ENCODE data around the gene SUMO4. TPM values are rescaled to one million over a fixed set of nuclear protein-coding genes. Genes with fewer than 3 reads are reported as not detected.

Gene SUMO4
- total and polyA plus RNA-seq, 9 of the 15 experiments (the other 6 are each of a cell fraction or from before 2014, with no cell fraction given), result 0.20 to 1.9 (median 0.50) TPM; not detected in 2

DNA sequence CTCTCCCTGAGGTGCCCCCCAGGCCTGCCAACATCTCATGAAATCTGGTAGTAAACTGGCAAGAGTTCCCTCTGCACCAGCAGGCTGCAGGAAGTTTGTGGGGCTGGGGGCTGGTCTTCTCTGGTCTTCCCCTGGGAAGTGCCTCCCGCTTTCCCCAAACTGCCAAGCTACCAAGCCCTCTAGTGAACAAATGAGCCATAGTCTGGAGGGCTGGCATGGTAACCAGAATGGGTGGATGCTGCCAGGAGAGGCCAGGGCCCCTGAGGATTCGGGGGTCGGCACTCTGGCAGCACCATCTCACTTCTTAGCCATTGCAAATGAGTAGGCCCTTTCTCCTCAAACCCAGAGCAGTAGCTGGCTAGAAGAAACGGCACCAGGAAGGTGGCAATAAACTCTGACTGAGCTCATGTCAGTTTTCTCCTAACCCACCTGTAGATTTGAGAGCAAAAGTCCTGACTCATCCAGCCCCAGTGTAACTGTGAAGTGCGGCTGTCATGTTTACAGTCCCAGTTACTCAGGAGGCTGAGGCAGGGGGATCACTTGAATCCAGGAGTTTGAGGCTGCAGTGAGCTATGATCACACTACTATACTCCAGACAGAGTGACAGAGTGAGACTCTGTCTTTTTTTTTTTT lies 48.9 kb downstream of the SUMO4 start:
- no peak for ATAC-seq
- no peak overlapping the region for H3K4me3 ChIP-seq
- peaks cover 48 to 86% of the 10 kb centered on the region in 2 experiments for H3K27me3 ChIP-seq (ENCODE audit: control insufficient read depth in 2 of 2, insufficient read depth in 2 of 2, low read length in 2 of 2)
- CTCF ChIA-PET (ENCODE audit: low intra/inter-chr PET ratio), result no interaction called here
- no peak overlapping the region for H2AFZ ChIP-seq (ENCODE audit: low read depth, low read length)
- in situ Hi-C loops (cut with MboI), result loop anchor here (25.0 kb wide), 1 partner anchor 887 kb away; no protein-coding TSS in a partner anchor
- no TSS peak for BruUV-seq (replicated peaks)
- no peak overlapping the region for H3K4me2 ChIP-seq (ENCODE audit: insufficient read depth, low read length)
- H3K9me3 ChIP-seq (replicated peaks; ENCODE audit: control insufficient read depth, insufficient read depth, low read depth, low read length), result peaks cover 3% of the 10 kb centered on the region; the same call in 1 of the 2 replicates
- H3K9ac ChIP-seq (ENCODE audit: insufficient read depth in 1 of 2, low read depth in 2 of 2, low read length in 2 of 2), result no peak overlapping the region
- H4K20me1 ChIP-seq (replicated peaks; ENCODE audit: control insufficient read depth, insufficient read depth, low read length), result peaks cover 8% of the 10 kb centered on the region; the same call in 1 of the 2 replicates
- WGBS (ENCODE audit: insufficient coverage, low coverage, missing lambda C conversion rate), result 5% methylated on average over 5 of the region's 5 CpGs
- no peaks in the 10 kb centered on the region for H3K36me3 ChIP-seq (ENCODE audit: control insufficient read depth, insufficient read depth, low read length)
- FAIRE-seq, result peak; percentile 35
- intact Hi-C loops (cut with micrococcal nuclease), result no loop called here
- TF ChIP-seq NFE2 (IDR thresholded peaks at IDR 0.05; ENCODE audit: low read depth), result peak; percentile 23; the same call in 1 of the 2 replicates
- TF ChIP-seq ZNF174 (CRISPR knock-in tag; IDR thresholded peaks at IDR 0.05), result no peak
- TF ChIP-seq IFI16 (CRISPR knock-in tag; IDR thresholded peaks at IDR 0.05), result no peak
- no peak for DNase-seq (ENCODE audit: extremely low read depth in 1 of 4, low spot score in 3 of 4)
- no peak overlapping the region for H3K27ac ChIP-seq (ENCODE audit: extremely low read depth, low read depth, low read length)
- no peaks in the 10 kb centered on the region for H3K79me2 ChIP-seq (ENCODE audit: control insufficient read depth, insufficient read depth, low read length)
- no peaks in the 10 kb centered on the region for H3K9me1 ChIP-seq (ENCODE audit: control insufficient read depth, insufficient read depth, low read length)
- peaks cover 0 to 15% of the 10 kb centered on the region in 2 experiments; a peak in 1 of 5 replicates for H3K4me1 ChIP-seq (replicated peaks in 1 of 2; ENCODE audit: control insufficient read depth in 2 of 2, insufficient read depth in 2 of 2, low read length in 2 of 2)
- POLR2A ChIA-PET, result interaction anchor here (0.6 kb wide), 1 partner anchor 59 kb away, joined by 3 read pairs; no protein-coding TSS in a partner anchor

DNA sequence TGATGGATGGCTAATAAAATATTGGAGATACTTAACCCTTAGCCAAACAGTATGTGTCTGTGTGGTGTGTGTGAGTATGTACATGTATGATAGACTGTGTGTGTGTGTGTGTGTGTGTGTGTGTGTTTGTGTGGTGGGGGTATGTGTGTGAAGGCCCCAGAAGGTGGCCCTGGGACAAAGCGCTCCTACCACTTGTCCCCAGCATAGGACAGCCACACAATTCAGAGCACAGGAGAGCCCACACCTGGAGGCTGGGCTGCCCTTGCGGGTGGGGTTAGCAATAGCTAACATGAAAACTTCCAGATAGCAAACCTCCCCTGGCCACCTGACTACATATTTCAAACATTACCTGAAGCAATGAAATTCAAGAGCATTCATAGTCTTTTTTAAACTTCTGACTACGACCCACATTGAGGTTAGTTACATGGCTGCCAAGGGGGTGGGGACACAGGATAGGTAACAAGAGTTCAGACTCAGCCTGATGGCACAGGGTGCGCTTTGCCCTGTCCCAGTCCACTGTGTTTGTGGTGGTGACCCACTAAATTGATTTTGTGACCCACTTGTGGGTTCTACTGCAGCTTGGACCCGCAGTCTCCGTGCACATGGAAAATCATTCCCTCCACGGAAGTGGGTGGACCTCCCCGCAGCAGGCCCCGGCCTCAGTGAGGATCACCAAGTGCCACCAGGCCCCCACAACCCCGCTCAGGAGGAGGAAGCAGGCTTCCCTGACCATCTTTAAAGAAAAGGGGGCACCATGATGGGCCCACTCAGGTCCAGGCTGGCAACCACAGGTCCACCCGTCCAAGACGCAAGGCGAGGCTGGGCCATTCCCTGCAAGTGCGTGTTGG lies 50.0 kb downstream of the SUMO4 start:
- Histone ChIP-seq H3K27ac (ENCODE audit: extremely low read depth, low read depth, low read length) (no peak overlapping the region), H3K27me3 (ENCODE audit: control insufficient read depth in 2 of 2, insufficient read depth in 2 of 2, low read length in 2 of 2) (peaks cover 56 to 87% of the 10 kb centered on the region in 2 experiments), H3K4me1 (replicated peaks in 1 of 2; ENCODE audit: control insufficient read depth in 2 of 2, insufficient read depth in 2 of 2, low read length in 2 of 2) (peaks cover 0 to 19% of the 10 kb centered on the region in 2 experiments; a peak in 1 of 5 replicates), H3K79me2 (ENCODE audit: control insufficient read depth, insufficient read depth, low read length) (no peaks in the 10 kb centered on the region), H3K4me3 (no peak overlapping the region), H4K20me1 (replicated peaks; ENCODE audit: control insufficient read depth, insufficient read depth, low read length) (peaks cover 15% of the 10 kb centered on the region), H3K9me3 (replicated peaks; ENCODE audit: control insufficient read depth, insufficient read depth, low read depth, low read length) (no peaks in the 10 kb centered on the region), H3K9ac (ENCODE audit: insufficient read depth in 1 of 2, low read depth in 2 of 2, low read length in 2 of 2) (no peak overlapping the region), H3K9me1 (ENCODE audit: control insufficient read depth, insufficient read depth, low read length) (no peaks in the 10 kb centered on the region), H3K36me3 (ENCODE audit: control insufficient read depth, insufficient read depth, low read length) (no peaks in the 10 kb centered on the region), H2AFZ (ENCODE audit: low read depth, low read length) (no peak overlapping the region), H3K4me2 (ENCODE audit: insufficient read depth, low read length) (no peak overlapping the region)
- FAIRE-seq (no peak), ATAC-seq (no peak), DNase-seq (ENCODE audit: extremely low read depth in 1 of 4, low spot score in 3 of 4) (no peak)
- WGBS (ENCODE audit: insufficient coverage, low coverage, missing lambda C conversion rate), result 11% methylated on average over 13 of the region's 14 CpGs
- ChIA-PET CTCF (ENCODE audit: low intra/inter-chr PET ratio) (no interaction called here), POLR2A (no interaction called here)
- intact Hi-C loops (cut with micrococcal nuclease), result no loop called here
- BruUV-seq (replicated peaks), result no TSS peak
- in situ Hi-C loops (cut with MboI), result loop anchor here (25.0 kb wide), 1 partner anchor 888 kb away; no protein-coding TSS in a partner anchor
- TF ChIP-seq MED1 (CRISPR knock-in tag; IDR thresholded peaks at IDR 0.05; ENCODE audit: borderline replicate concordance) (no peak), TBL1XR1 (IDR thresholded peaks at IDR 0.05; ENCODE audit: low read length in 2 of 2) (no peak), SMC3 (conservative IDR thresholded peaks at IDR 0.05; ENCODE audit: insufficient read depth, low read depth, low read length) (no peak)
- TF ChIP-seq, protein P1, sequence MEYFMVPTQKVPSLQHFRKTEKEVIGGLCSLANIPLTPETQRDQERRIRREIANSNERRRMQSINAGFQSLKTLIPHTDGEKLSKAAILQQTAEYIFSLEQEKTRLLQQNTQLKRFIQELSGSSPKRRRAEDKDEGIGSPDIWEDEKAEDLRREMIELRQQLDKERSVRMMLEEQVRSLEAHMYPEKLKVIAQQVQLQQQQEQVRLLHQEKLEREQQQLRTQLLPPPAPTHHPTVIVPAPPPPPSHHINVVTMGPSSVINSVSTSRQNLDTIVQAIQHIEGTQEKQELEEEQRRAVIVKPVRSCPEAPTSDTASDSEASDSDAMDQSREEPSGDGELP (CRISPR knock-in tag; IDR thresholded peaks at IDR 0.05; ENCODE audit: borderline replicate concordance), result no peak
- TF ChIP-seq, protein P2, sequence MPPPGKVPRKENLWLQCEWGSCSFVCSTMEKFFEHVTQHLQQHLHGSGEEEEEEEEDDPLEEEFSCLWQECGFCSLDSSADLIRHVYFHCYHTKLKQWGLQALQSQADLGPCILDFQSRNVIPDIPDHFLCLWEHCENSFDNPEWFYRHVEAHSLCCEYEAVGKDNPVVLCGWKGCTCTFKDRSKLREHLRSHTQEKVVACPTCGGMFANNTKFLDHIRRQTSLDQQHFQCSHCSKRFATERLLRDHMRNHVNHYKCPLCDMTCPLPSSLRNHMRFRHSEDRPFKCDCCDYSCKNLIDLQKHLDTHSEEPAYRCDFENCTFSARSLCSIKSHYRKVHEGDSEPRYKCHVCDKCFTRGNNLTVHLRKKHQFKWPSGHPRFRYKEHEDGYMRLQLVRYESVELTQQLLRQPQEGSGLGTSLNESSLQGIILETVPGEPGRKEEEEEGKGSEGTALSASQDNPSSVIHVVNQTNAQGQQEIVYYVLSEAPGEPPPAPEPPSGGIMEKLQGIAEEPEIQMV (tag; conservative IDR thresholded peaks at IDR 0.05; ENCODE audit: low read depth), result no peak
- TF ChIP-seq, protein P3, sequence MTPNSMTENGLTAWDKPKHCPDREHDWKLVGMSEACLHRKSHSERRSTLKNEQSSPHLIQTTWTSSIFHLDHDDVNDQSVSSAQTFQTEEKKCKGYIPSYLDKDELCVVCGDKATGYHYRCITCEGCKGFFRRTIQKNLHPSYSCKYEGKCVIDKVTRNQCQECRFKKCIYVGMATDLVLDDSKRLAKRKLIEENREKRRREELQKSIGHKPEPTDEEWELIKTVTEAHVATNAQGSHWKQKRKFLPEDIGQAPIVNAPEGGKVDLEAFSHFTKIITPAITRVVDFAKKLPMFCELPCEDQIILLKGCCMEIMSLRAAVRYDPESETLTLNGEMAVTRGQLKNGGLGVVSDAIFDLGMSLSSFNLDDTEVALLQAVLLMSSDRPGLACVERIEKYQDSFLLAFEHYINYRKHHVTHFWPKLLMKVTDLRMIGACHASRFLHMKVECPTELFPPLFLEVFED (CRISPR knock-in tag; conservative IDR thresholded peaks at IDR 0.05), result no peak

Measured in K562 (cell line).